ENCODE results near the gene STK32C.

Gene STK32C

GRCh38 chr10:132206377-132206745 is 101.4 kb downstream of the STK32C start:
- no peak for DNase-seq

- DNase-seq: no peak
Measured at GRCh38 chr10:132205650-132206376, 101.9 kb downstream of the STK32C start.

GRCh38 chr10:132204781-132205473 is 102.8 kb downstream of the STK32C start:
- DNase-seq: no peak

- no peak for DNase-seq
Measured at GRCh38 chr10:132204078-132204780, 103.5 kb downstream of the STK32C start.

- DNase-seq: no peak
Measured at GRCh38 chr10:132203256-132204077, 104.3 kb downstream of the STK32C start.

- DNase-seq: no peak
Measured at GRCh38 chr10:132202070-132202970, 105.4 kb downstream of the STK32C start.

- DNase-seq: no peak
Measured at GRCh38 chr10:132201111-132201969, 106.4 kb downstream of the STK32C start.

GRCh38 chr10:132200344-132201110 is 107.2 kb downstream of the STK32C start:
- DNase-seq: no peak

GRCh38 chr10:132199854-132200311 is 107.9 kb downstream of the STK32C start:
- no peak for DNase-seq

- DNase-seq: no peak
Measured at GRCh38 chr10:132199268-132199853, 108.4 kb downstream of the STK32C start.

- DNase-seq: no peak
Measured at GRCh38 chr10:132198381-132199181, 109.2 kb downstream of the STK32C start.

- DNase-seq: no peak
Measured at GRCh38 chr10:132198068-132198370, 109.7 kb downstream of the STK32C start.

- DNase-seq: no peak
Measured at GRCh38 chr10:132197271-132198067, 110.3 kb downstream of the STK32C start.

GRCh38 chr10:132196178-132197113 is 111.3 kb downstream of the STK32C start:
- DNase-seq: no peak

- DNase-seq: no peak
Measured at GRCh38 chr10:132195366-132196075, 112.2 kb downstream of the STK32C start.

- no peak for DNase-seq
Measured at GRCh38 chr10:132194726-132195125, 113.0 kb downstream of the STK32C start.

All from NCI-H2171 (cell line).